Measurements from ENCODE around the gene WDR33.
"Not testable (repeated sequence)": the region's sequence is repeated elsewhere in the genome, so short reads cannot be mapped to it uniquely, and the experiment has no call there.

Gene WDR33

DNA sequence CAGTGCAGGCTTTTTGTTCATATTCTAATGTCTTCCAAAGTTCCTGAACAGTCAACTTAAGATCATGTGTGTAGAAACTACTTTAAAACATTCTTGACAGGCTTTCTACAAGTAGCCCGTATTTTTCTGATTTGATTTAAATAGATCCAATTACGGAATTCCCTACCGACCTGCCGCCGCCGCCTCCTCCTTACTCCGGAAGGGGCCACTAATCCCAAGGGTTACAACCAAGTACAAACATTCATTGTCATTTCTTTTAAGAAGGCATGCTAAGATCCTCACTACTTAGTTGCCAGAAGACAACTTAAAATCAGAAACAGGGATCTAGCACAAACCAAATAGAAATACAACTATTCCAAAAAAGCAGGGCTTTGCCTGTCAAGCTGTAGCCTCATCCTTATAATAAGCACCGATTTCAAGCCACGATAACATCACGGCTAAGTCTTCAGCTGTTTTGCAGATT is 784 bp downstream of the WDR33 start:
- peak; percentile 33 for DNase-seq (ENCODE audit: low read depth)
- H3K4me3 ChIP-seq (ENCODE audit: low read depth, low read length), result peak overlapping the region; percentile 94
- TF ChIP-seq, protein P1, sequence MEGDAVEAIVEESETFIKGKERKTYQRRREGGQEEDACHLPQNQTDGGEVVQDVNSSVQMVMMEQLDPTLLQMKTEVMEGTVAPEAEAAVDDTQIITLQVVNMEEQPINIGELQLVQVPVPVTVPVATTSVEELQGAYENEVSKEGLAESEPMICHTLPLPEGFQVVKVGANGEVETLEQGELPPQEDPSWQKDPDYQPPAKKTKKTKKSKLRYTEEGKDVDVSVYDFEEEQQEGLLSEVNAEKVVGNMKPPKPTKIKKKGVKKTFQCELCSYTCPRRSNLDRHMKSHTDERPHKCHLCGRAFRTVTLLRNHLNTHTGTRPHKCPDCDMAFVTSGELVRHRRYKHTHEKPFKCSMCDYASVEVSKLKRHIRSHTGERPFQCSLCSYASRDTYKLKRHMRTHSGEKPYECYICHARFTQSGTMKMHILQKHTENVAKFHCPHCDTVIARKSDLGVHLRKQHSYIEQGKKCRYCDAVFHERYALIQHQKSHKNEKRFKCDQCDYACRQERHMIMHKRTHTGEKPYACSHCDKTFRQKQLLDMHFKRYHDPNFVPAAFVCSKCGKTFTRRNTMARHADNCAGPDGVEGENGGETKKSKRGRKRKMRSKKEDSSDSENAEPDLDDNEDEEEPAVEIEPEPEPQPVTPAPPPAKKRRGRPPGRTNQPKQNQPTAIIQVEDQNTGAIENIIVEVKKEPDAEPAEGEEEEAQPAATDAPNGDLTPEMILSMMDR (conservative IDR thresholded peaks at IDR 0.05; ENCODE audit: low read depth, low read length), result peak; percentile 5

DNA sequence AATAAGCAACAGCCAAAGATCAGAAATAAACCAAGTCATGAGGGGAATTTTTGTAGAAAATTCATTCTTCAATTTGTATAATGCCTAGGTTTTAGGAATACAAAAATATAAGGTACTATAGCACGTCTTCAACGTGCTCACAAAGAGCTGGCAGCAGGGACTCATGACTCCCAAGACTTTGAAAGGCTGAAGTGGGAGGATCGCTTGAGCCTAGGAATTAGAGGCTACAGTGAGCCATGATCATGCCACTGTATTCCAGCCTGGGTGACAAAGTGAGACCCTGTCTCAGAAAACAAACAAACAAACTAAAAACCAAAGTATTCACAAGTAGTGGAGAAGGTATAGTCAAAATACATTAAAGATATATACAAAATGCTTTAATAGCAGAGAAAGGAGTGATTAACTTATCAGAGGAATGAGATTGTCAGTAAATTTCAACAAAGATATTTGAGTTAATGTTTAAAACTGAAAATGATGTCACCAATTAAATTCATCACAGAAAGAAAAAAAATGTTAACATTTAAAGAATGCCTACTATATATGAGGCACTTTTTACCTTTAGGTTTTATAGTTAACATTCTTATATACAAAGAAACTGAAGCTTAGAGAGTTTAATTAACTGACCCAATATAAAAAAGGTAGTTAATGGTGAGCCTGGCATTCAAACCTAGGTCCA is 3.2 kb downstream of the WDR33 start:
- H3K4me3 ChIP-seq (ENCODE audit: low read depth, low read length), result no peak overlapping the region
- no peak for DNase-seq (ENCODE audit: low read depth)
- TF ChIP-seq, protein P1 (conservative IDR thresholded peaks at IDR 0.05; ENCODE audit: low read depth, low read length), result no peak

DNA sequence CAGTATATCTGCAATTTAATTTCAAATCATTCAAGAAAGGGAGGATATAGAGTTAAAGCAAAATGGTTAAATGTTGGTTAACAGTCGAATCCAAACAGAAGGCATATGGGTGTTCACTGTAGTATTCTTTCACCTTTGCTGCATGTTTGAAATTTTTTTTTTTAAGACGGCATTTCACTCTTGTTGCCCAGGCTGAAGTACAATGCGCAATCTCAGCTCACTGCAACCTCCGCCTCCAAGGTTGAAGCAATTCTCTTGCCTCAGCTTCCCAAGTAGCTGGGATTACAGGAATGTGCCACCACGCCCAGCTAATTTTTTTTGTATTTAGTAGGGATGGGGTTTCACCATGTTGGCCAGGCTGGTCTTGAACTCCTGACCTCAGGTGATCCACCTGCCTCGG is 4.1 kb downstream of the WDR33 start:
- not testable (repeated sequence) for DNase-seq (ENCODE audit: low read depth); H3K4me3 ChIP-seq (ENCODE audit: low read depth, low read length)

DNA sequence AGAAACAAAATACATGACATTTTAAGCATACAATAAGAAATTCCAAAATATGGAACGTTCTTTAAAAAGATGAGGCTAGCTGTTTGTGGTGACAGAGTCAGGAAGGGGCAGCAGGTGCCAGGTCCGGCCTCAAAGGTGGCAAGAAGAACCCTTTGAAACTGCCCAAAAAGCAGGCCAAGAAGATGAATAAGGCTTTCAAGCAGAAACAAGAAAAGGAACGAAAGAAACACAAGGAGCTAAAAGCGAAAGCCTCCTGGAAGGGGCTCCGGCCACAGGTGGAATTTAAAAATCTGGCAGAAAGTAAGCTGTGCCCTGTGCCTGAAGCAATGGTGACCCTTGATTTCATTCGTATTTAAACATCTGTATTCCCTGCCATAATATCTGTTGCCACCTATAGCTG is 5.5 kb downstream of the WDR33 start:
- no peak overlapping the region for H3K4me3 ChIP-seq (ENCODE audit: low read depth, low read length)
- no peak for DNase-seq (ENCODE audit: low read depth)
- TF ChIP-seq, protein P1 (conservative IDR thresholded peaks at IDR 0.05; ENCODE audit: low read depth, low read length), result no peak

DNA sequence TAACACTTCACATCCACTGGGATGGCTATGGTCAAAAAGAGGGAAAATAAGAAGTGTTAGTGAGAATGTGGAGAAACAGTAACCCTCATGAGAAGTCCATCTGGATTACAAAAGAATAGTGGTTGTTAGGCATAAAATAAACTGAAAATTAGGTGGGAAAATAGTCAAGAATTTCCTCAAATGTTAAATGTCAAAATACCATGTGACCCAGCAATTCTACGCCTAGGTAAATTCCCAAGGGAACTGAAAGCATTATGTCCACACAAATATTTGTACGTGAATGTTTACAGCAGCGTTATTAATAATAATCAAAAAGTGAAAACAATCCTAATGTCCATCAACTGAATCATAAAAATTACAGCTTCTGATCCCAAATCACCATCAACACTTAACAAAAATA is 11.0 kb downstream of the WDR33 start:
- TF ChIP-seq, protein P1 (conservative IDR thresholded peaks at IDR 0.05; ENCODE audit: low read depth, low read length), result no peak
- DNase-seq (ENCODE audit: low read depth), result no peak
- no peak overlapping the region for H3K4me3 ChIP-seq (ENCODE audit: low read depth, low read length)

DNA sequence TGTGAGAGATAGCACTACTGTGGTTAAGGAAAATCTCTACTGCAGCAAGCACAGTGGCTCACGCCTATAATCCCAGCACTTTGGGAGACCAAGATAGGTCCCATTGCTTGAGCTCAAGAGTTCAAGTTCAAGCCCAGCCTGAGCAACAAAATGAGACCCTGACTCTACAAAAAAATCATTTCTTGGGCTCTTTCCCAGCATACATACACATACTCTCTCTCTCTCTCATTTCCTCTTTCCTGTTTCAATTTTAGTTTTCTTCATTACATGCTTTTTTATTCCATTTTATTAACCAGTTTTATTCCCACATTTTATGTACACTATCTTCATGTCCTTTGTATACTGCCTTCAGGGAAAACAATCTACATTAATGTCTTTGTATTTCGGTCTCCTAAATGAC is 14.6 kb downstream of the WDR33 start:
- TF ChIP-seq, protein P1 (conservative IDR thresholded peaks at IDR 0.05; ENCODE audit: low read depth, low read length), result no peak
- no peak for DNase-seq (ENCODE audit: low read depth)
- H3K4me3 ChIP-seq (ENCODE audit: low read depth, low read length), result no peak overlapping the region

DNA sequence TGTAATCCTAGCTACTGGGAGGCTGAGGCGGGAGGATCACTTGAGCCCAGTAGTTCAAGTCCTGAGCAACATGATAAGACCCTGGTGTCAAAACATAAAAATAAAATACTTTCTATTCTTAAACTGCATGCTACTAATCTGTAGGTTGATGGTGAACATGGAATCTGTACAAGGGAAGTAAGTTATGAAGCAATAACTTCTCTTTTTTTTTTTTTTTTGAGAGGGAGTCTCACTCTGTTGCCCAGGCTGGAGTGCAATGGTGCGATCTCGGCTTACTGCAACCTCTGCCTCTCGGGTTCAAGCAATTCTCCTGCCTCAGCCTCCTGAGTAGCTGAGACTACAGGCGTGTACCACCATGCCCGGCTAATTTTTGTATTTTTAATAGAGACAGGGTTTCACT is 16.1 kb downstream of the WDR33 start:
- not testable (repeated sequence) for DNase-seq (ENCODE audit: low read depth); H3K4me3 ChIP-seq (ENCODE audit: low read depth, low read length)

DNA sequence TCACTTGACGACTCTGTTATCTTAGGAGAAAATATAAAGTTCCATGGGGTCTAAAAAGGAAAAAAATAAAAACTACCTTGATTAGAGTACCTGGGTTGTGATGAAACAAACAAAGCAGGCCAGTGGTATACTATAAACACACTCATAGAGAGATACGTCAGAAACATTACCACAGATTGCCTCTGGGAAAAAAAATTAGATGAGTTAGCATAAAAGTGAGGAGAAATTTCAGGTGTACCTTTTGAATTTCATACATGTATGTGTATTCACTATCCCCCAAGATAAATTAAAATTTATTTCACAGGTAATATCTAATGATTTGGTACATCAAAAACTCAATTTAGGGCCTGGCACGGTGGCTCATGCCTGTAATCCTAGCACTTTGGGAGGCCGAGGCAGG is 18.2 kb downstream of the WDR33 start:
- TF ChIP-seq, protein P1 (conservative IDR thresholded peaks at IDR 0.05; ENCODE audit: low read depth, low read length), result no peak
- H3K4me3 ChIP-seq (ENCODE audit: low read depth, low read length), result no peak overlapping the region
- DNase-seq (ENCODE audit: low read depth), result no peak

Measured in choroid plexus epithelial cell (primary cell).